HG03060 (cell line): Measurements from ENCODE around the gene MRGPRE.

Experiments
- ATAC-seq: cut with Tn5 transposase; IDR thresholded peaks from one replicate; pipeline ENCODE4 v1.9.1; 2021; ENCODE audit warnings: low read depth, moderate number of reproducible peaks; ENCODE audit not compliant: unreplicated experiment

The MRGPRE gene

DNA sequence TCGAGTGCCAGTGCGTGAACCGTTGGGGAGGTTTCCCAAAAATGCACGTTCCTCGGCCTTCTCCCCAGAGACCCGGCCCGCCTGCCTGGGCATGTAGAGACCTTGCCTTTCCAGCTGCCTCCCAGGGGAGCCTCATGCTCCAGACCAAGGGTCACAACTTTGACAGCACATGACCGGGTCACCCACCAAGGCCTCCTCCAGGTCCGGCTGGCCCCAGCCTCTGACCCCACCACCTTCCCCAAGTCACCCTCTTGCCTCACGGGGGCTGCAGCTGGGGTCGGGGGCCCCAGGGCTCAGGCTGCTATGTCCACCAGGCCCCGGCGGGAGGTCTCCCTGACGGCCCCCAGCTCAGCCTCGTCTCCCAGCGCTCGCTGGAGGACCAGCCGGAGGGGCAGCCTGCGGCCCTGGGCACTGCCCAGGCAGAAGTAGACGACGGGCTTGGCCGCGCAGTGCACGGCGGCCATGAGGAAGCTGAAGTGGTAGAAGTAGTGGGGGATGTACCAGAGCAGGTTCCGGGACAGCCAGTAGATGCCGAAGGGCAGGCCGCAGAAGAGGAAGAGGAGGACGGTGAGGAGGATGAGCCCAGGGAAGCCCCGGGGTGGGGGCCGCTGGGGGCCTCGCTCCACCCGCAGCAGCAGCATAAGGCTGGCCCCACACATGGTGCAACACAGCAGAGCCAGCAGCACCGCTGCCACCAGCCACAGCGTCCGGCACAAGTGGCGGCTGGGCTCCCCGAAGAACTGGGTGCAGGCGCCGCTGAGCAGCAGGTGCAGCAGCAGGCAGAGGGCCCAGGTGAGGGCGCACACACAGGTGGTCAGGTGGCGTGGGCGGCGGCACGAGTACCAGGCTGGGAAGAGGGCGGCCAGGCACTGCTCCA lies 4.4 kb downstream of the MRGPRE start:
- ATAC-seq = no peak

DNA sequence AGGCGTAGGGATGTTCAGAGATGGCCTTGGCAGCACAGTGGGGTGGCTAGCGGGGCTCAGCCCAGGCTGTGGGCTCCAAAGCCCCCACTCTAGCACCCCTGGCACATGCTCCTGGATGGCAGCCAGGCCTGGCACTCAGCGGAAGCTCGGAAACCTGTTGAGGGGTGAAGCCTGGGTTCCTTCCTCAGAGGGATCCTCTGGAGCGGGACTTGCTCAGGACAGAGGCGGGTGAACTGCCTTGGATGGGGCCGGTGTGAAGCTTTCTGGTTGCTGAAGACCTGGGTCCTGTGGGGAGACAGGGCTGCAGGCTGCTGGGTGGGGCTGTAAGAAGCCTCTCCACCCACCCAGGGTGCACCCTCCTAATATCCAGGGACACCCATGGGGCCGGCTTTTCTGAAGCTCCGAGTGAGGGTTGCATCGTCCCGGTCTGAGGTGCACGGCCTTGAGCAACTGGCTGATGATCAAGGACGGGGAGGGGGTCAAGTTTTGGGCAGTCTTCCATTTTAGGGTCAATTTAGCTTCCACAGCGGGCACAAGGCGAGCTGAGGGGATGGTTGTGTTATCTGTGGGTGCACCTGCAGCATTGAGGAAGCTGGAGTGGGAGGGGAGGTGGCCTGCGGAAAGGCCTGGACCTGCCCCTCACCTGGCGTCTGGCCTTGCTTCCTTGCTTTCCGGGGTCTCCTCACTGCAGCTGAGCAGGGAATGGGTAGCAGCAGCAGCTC lies 5.2 kb downstream of the MRGPRE start:
- no peak for ATAC-seq

DNA sequence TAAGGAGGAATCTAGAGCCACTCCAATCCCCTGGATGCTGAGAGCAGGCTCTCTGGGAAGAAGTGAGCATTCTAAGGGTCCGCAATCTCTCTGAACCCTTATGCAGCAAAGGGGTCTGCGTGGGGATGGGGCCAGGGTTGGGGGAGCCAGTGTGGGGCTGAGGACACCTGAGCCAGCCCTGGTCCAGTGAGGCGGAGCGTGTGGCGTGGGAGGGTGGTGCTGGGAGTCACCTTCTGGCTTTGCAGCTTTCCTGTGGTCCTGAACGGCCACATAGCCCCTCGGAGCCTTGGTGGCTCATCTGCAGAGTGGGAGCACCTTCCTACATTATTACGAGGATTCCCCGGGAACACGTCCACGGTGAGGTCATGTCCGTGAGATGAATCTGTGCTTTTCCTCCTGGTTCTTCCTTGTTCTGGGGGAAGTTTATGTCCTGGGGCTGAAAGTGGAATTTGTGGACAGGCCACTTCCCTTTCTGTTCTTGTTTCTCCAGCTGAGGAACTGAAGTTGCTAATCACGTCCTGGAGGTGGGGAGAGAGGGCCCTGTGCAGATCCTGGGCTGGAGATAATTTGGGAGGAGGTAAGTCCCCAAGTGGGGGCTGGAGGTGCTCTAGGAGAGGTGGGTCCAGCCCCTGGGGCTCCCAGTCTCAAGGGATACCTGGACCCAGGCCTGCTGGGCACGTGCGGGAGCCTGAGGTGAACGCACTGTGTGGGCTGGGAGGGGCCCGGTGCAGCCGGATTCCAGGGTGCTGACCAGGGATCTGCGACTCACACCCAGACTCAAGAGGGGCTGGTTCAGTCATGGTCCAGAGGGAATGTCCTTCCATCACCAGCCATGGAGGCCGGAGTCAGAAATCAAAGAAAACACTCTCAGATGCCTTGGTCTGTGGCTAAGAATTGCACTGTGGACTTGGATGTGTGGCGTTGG lies 6.1 kb downstream of the MRGPRE start:
- ATAC-seq = no peak

DNA sequence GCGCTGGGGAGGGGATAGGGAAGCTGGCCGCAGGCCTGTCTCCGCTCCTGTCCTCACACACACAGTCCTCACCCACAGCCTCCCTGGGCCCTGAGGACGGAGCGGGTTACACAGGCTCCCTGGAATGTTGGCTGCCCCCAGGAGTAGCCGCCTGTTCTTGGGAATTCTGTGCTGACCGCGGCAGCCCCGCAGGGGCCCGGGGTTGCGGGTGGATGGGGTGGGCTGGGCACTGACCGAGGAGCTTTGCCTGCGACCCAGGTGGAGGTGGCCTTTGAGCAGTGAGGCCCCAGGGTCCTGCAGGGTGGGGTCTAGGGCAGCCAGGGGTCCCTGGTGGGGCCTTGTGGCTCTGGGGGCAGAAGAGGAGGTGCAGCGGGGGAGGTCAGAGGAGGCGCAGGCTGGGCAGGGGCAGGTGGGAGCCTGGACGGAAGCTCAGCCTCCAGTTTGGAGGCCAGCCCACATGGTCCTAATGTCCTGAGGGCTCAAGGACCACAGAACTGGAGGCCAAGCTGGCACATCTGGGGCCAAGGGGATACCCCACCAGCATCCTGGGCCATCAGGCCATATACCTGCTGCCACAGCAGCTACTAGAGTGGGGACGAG lies 7.0 kb downstream of the MRGPRE start:
- ATAC-seq = no peak

DNA sequence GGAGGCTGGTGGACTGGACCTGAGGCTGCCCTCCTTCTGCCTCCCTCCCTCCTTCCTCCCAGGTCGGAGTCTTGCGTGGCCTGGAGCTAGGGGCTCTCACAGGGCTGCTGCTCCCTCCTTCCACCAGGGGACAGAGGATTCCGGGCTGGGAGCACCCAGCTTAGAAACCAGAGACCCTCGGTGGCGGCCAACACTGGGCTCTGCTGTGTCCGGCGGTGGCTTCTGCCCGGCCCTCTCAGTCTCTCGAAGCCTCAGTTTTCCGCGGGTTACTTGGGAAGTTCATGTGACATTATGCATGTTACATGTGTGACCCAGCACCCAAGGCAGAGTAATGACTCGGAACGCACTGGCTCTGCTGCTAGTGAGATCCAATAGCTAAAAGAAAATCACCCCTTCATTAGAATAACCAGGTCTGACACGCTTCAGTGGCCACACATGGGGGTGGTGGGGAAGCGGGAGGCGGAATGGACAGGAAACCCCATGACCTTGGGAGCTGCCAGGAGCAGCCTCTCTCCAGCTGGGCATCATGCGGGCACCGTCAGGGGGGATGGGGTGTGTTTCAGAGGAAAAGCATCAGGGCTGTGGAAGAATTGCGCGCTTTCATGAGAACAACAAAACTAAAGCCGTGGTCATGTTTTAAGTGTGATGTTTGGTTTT lies 7.7 kb downstream of the MRGPRE start:
- no peak for ATAC-seq

DNA sequence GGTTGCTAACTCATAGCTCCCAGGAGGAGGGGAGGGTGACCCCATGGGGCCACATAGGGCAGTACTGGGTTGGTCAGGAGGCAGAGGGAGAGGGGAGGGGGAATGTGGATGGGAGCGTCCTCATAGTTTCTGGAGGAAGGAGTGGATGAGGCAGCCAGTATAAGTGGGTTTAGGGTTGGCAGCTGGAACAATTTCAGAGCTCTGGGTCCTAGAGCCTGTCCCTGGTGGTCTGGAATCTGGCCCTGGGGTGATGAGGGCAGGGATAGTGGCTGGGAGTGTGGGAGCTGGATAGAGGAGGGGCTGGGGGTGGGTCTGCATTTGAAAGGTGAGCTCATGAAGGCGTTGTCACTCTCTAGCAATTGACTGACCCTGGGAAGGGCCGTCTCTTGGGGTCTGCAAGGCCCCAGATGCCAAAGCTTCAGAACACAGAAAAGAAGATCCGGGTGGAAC lies 8.3 kb downstream of the MRGPRE start:
- ATAC-seq = no peak

DNA sequence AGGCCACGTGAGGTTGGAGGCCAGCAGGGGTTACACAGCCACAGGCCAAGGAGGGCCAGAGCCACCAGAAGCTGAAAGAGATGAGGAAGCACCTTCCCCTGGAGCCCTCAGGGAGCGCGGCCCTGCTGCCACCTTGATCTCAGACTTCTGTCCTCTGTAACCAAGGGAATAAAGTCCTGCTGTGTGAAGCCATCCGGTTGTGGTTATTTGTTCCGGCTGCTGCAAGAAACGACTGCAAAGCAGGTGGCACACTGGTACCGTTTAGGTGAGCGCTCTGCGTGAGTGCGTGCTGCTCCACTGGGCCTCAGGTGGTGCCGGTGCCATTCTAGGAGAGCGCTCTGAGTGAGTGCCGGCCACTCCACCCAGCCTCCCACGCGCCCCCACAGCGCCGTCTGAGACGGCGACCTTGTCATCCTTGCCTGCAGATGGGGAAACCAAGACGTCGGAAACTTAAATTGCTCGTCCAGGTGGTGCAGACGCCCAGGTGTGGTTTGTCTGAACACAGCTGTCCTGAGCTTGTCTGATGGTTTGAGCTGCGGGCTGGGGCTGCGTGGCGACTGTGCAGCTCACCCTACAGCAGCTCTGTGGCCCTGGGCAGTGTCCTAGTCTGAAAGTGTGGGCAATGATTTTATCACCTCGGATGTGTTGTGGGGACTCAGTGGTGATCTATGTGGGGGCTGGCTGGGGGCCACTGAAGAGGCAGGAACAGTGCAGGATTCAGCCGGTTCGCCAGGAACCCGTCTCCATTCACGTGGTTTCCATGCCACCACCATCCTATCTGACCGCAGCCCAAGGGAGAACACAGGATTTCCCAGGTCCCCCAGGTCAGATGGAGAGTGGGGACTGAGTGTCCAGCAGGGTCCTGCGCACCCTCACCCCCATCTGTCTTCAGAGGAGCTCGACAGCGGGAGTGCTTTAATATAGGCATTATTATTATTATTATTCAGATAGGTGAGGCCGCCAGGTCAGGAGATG lies 9.0 kb downstream of the MRGPRE start:
- no peak for ATAC-seq

DNA sequence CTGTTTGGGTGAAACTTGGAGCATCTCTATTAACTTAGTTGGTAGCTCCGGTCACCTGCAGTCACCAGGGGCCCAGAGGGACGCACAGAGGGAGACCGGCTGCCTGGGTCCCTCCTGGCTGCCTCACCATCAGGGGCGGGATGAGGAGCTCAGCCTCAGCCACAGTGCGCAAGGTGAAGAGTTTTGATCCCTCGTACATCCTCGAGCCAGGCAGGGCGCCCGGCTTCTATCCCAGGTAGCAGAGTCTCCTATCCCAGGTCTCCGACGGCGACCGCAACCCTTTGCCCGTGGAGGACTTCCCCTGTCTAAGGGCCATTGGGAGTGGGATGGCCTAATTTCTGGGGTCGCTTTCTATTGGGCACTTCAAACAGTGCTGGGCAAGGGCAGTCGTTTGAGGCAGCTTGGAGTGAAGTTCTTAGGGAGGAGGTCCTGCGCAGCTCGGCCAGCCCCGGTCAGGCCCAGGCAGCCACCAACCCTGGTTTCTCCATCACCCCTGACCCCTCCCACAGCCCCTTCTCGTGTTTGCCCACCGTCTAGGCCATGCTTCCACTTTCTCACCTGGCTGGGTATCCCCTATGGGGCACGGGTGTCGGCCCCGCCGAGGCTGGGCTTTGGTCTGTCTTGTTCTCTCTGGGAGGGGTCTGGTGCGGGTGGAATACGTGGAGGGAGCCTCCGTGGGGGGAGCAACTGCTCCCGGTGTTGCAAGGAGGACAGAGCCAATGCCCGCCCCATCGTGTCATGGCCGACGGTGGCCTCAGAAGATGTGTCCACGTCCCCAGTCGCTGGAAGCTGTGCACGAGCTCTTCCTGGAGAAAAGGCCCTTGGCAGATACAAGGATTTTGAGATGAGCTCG lies 10.0 kb downstream of the MRGPRE start:
- ATAC-seq = no peak

DNA sequence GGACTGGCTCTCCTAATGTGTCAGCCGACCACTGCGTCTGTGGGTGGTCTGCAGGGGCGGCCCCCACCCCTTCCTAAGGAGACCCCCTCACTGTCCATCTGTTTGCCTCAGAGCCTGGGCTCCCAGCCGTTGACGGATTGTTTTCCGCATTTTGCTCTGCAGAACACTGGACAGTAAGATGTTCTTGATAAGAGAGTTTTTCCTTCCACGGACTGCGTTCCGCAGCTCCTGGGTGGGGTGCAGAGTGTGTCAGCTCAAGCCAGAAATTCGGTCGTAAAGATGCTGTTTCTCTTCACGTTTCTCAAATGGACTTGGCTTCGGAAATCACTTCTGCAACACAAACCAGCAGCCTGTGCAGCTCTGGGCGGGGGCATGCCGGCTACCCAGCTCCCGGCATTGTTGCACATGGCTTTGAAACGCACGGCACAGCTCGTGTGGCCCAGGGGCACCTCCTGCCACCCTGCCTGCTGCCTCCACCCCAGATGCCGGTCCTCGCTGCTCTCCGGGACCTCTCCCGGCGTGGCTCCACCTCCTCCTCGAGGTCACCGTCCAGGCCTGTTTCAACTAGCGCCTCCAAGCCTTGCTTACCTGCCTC lies 10.7 kb downstream of the MRGPRE start:
- ATAC-seq = no peak

DNA sequence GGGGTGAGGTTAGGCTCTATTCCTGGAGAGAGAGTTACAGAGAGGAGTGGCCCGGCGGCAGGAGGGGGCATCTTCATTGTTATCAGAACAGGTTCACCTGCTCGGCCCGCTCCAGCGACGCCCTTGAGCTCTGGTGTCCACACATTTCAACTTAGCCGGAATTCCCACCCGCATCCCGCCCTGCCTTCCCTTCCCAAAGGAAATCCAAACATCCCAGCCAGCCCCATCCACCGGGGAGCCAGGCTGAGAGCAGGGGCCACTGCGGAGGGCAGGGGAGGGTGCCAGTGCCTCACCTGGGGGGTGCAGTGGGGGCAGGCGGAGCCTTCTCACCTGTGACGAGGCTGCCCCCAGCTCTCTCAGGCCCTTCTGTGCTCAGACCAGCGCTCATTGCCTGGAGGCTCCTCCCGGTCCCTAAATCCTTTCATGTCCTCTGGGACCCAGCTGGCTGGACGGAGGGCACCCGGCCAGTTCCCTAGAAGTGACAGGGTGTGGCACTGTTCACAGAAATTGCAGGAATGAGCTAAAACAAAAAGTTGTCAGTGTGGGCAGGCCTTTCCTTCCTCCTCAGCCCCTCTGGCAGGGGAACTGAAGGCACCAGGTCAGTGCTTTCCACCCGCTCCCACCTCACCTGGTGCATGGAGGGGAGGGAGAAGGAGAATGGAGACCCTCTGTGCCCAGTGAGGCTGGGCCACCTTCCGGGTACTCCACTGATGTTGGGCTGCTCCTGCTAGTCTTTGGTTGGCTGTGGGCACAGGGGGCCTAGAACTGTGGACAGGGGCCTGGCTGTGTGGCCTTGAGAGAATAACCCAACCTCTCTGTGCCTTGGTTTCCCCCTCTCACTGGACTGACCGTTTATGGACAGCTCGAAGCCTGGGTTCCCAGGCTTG lies 11.5 kb downstream of the MRGPRE start:
- ATAC-seq = no peak

DNA sequence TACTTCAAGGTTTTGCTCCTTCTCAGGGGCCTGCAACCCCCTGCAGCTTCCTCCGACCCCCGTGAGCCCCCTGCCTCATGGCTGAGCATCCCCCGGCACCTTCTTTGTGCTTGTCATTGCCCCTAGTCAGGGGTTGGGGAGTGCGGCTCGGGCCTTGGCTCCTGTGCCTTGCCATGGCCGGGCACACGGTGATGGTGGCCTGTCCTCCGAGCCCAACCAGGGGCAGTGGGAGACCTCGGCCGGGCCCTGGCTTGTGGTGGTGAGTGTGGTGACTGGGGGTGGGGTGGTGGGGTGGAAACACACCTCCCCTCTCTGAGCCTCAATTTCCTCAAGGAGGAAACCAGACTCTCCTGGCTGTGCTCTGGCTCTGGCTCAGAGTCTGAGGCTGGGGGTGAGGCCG lies 12.1 kb downstream of the MRGPRE start:
- no peak for ATAC-seq

DNA sequence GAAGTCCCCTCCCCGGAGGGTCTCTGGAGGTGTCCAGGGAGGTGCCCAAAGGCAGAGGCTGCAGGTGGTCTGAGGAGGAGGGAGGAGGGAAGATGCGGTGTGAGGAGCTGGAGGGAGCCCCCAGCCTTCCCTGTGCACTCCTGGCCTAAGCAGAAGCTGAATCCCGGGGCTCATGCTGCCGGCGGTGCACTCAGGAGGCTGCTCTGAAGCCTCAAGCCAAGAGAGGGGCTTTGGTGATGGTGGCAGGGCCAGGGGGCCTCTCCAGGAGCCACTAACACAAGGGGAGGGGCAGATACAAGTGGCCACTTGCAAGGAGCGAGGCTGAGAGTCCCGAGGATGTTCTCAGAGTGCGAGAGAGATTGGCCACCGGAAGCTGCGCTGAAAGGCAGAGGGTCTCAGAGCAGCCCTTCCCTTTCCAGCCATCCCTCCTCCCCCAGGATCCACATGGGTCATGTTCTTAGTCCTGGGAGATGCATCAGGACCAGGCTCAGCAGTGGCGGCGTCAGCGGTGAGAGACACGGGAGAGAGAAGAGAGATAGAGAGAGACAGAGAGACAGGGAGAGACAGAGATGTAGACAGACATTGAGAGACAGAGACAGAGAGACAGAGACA lies 12.8 kb downstream of the MRGPRE start:
- no peak for ATAC-seq

DNA sequence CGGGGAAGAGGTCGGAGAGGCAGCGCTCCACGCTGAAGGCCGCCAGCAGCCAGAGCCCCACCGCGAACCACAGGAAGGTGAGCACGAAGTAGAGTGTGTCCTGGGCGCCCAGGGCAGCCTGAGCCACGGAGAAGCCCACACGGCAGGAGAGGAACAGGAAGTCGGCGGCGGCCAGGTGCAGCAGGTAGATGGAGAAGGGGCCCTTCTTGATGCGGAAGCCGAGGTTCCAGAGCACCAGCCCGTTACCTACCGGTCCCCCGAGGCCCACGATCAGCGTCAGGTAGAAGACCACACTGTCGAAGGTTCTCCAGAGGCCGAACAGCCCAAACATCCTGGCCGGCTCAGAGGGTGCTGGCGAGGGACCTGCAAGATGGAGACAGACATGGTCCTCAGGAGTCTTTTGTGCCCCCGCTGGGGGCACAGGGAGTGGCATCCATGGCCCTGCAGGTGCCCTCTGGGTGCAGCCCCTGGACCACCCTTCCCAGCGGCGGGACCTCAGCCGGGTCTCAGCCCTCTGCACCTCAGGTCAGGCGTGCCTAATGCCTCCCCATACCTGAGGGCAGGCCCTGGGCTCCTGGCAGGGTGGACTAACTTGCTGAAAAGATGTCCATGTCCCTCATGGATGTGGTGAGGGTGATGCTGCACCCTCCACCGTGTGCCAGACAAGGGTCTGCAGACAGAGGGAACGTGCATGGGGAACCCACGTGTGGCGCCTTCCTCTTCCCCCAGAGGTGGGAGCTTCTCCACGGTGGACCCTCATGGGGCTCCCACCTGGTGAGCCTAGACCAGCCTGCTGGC lies 13.5 kb downstream of the MRGPRE start, which contains the start of gene MRGPRG:
Gene MRGPRG (minus strand): TSS at position 331 of the 798 bp plus-strand sequence. CDS start 0 bp downstream, at position 331.
- ATAC-seq = no peak

DNA sequence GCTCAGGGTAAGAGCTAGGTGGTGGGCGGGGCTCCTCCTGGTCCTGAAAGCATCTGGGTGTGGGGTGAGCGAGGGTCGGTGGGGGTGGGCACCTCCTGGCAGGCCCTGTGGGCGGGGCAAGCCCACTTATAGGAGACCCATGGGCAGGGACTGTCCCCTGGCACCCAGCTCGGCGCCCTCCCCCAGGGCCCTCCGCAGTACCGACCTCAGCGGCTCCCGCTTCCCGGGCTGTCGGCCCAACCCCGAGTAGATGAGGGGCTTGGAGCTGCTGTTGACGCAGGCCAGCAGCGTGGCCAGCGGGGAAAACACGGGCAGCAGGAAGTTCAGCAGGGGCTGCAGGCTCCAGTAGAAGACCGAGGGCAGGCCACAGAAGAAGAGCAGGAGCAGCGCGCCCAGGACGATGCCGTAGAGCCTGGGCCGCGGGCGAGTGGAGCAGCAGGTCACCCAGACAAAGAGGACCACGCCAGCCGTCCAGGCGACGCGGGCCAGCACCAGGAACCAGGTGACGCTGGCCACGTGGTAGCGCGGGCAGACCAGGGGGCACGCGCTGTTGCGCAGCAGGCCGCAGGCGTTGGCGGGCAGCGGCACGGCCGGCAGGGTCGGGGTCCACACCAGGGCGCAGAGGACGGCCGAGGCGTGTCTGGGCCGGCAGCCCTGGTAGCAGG lies 14.3 kb downstream of the MRGPRE start:
- ATAC-seq = no peak
